ENCODE results near the gene OSBPL5. TPM values are rescaled to one million over a fixed set of nuclear protein-coding genes. Genes with fewer than 3 reads are reported as not detected.

OSBPL5 gene
- total RNA-seq, 1 donor from 2014 or later = 92.0 TPM

- intact Hi-C loops (cut with DNase I) = no loop called here
- Histone ChIP-seq H3K36me3 (peaks cover 0 to 3% of the 10 kb centered on the region in 2 donors), H3K4me3 (no peak overlapping the region), H3K27ac (no peak overlapping the region), H3K4me1 (peaks cover 0 to 8% of the 10 kb centered on the region in 2 donors), H3K27me3 (no peaks in the 10 kb centered on the region), H3K9me3 (no peaks in the 10 kb centered on the region)
- TF ChIP-seq CTCF (IDR thresholded peaks at IDR 0.05) = no peak
- DNase-seq (ENCODE audit: low spot score in 2 of 2) = peak in 1 of 2 donors; percentile 43
Measured at GRCh38 chr11:3136546-3137455, 28.3 kb downstream of the OSBPL5 start.

GRCh38 chr11:3135481-3136440 is 29.3 kb downstream of the OSBPL5 start:
- Histone ChIP-seq H3K9me3 (no peaks in the 10 kb centered on the region), H3K4me1 (peaks cover 0 to 8% of the 10 kb centered on the region in 2 donors), H3K36me3 (peaks cover 0 to 3% of the 10 kb centered on the region in 2 donors), H3K4me3 (no peak overlapping the region), H3K27me3 (no peaks in the 10 kb centered on the region), H3K27ac (no peak overlapping the region)
- intact Hi-C loops (cut with DNase I) = no loop called here
- DNase-seq (ENCODE audit: low spot score in 2 of 2) = peak in 1 of 2 donors; percentile 60
- no peak for TF ChIP-seq CTCF (IDR thresholded peaks at IDR 0.05)

- peak in 1 of 2 donors; percentile 60 for DNase-seq (ENCODE audit: low spot score in 2 of 2)
- no peak overlapping the region for H3K27ac ChIP-seq
- no peaks in the 10 kb centered on the region for H3K9me3 ChIP-seq
- peaks cover 0 to 8% of the 10 kb centered on the region in 2 donors for H3K4me1 ChIP-seq
- peaks cover 0 to 3% of the 10 kb centered on the region in 2 donors for H3K36me3 ChIP-seq
- no peaks in the 10 kb centered on the region for H3K27me3 ChIP-seq
- TF ChIP-seq CTCF (IDR thresholded peaks at IDR 0.05) = no peak
- intact Hi-C loops (cut with DNase I) = no loop called here
- H3K4me3 ChIP-seq = no peak overlapping the region
Measured at GRCh38 chr11:3134651-3135480, 30.2 kb downstream of the OSBPL5 start.

GRCh38 chr11:3134218-3134621 is 30.9 kb downstream of the OSBPL5 start:
- DNase-seq (ENCODE audit: low spot score in 2 of 2) = peak in 1 of 2 donors; percentile 57

More at GRCh38 chr11:3134218-3134621, 30.9 kb downstream of the OSBPL5 start:
- Histone ChIP-seq H3K27me3 (no peaks in the 10 kb centered on the region), H3K4me3 (no peak overlapping the region), H3K9me3 (no peaks in the 10 kb centered on the region), H3K27ac (no peak overlapping the region), H3K4me1 (peaks cover 0 to 2% of the 10 kb centered on the region in 2 donors), H3K36me3 (peaks cover 0 to 3% of the 10 kb centered on the region in 2 donors)
- TF ChIP-seq CTCF (IDR thresholded peaks at IDR 0.05) = no peak
- intact Hi-C loops (cut with DNase I) = no loop called here
